Subcutaneous adipose tissue (tissue), 4 donors: ENCODE results near the gene C11orf91. TPM values are rescaled to one million over a fixed set of nuclear protein-coding genes. Genes with fewer than 3 reads are reported as not detected.

ENCODE experiments used
- CTCF ChIP-seq: fragments of 450-650 bp; IDR thresholded peaks from one replicate; pipeline ENCODE4 v1.5.1; 2016; ENCODE audit warnings: low read depth, mild to moderate bottlenecking, control low read depth, antibody characterized with exemption, moderate library complexity
- total RNA-seq, 4 donors: library from RNA; depleted of rRNA; stranded (reverse); fragments of >200 nt; gene quantifications; one replicate each; pipeline ENCODE4 v1.1.0, GENCODE V29; 2016

Gene C11orf91
- total RNA-seq, 4 donors from 2014 or later, result 1.6 TPM; not detected in 3

- no peak for TF ChIP-seq CTCF
Measured at GRCh38 chr11:33716243-33716642, 15.6 kb upstream of the C11orf91 start.

GRCh38 chr11:33713856-33714398 lies 13.3 kb upstream of the C11orf91 start:
- no peak for TF ChIP-seq CTCF

- TF ChIP-seq CTCF, result no peak
Measured at GRCh38 chr11:33713151-33713855, 12.7 kb upstream of the C11orf91 start.

- no peak for TF ChIP-seq CTCF
Measured at GRCh38 chr11:33712436-33712835, 11.8 kb upstream of the C11orf91 start.

- TF ChIP-seq CTCF, result no peak
Measured at GRCh38 chr11:33709466-33709865, 8.8 kb upstream of the C11orf91 start.

- no peak for TF ChIP-seq CTCF
Measured at GRCh38 chr11:33708985-33709384, 8.4 kb upstream of the C11orf91 start.

- TF ChIP-seq CTCF, result no peak
Measured at GRCh38 chr11:33706966-33707365, 6.3 kb upstream of the C11orf91 start.
